WTC11 (cell line): ENCODE data around the gene ATM. TPM values are rescaled to one million over a fixed set of nuclear protein-coding genes. Genes with fewer than 3 reads are reported as not detected.

Experiments
- ATAC-seq: fragments of 200-7000 bp; cut with Tn5 transposase; 2 replicates; pipeline ENCODE4 v1.10.0; 2021; ENCODE audit warnings: mild to moderate bottlenecking, moderate library complexity
- Bru-seq: library from RNA; stranded (reverse); fragments of 400-500 nt; gene quantifications from one replicate; lab custom pipeline; 2021; lab: Mats Ljungman, UMichigan
- CTCF ChIA-PET: fragments of 300-600 bp; sonication (Branson Sonifier 250); formaldehyde crosslinking; loops from one replicate; lab custom pipeline; 2021; ENCODE audit warnings: antibody characterized with exemption; lab: Charles Lee
- POLR2A ChIA-PET: fragments of 350-600 bp; sonication (Branson Sonifier 250); formaldehyde crosslinking; loops from one replicate; lab custom pipeline; 2021; ENCODE audit warnings: antibody characterized with exemption; lab: Charles Lee
- DNase-seq: peaks from one replicate; pipeline ENCODE4 v3.0.0; 2021; ENCODE audit warnings: low spot score
- H3K27ac Mint-ChIP-seq: 2 replicates; pipeline ENCODE4 v1.8.0; 2021; ENCODE audit warnings: mixed read lengths
- H3K27me3 Mint-ChIP-seq: 2 replicates; pipeline ENCODE4 v1.8.0; 2021; ENCODE audit warnings: low read depth, mild to moderate bottlenecking, moderate library complexity, mixed read lengths
- H3K36me3 Mint-ChIP-seq: 2 replicates; pipeline ENCODE4 v1.8.0; 2021; ENCODE audit warnings: mixed read lengths
- H3K4me1 Mint-ChIP-seq: 2 replicates; pipeline ENCODE4 v1.8.0; 2022; ENCODE audit warnings: mixed read lengths
- H3K4me3 Mint-ChIP-seq: 2 replicates; pipeline ENCODE4 v1.8.0; 2021; ENCODE audit warnings: mild to moderate bottlenecking, moderate library complexity, mixed read lengths
- H3K9me3 Mint-ChIP-seq: 2 replicates; pipeline ENCODE4 v1.8.0; 2021; ENCODE audit warnings: mixed read lengths
- CREB1 ChIP-seq: sonication (generic); formaldehyde crosslinking; IDR thresholded peaks from 2 replicates; pipeline ENCODE4 v1.8.0; 2023; ENCODE audit warnings: mild to moderate bottlenecking, missing genetic modification reagents
- CREM ChIP-seq: sonication (generic); formaldehyde crosslinking; IDR thresholded peaks from 2 replicates; pipeline ENCODE4 v1.8.1; 2022; ENCODE audit warnings: mild to moderate bottlenecking, missing genetic modification reagents, moderate library complexity
- ELF4 ChIP-seq: sonication (generic); formaldehyde crosslinking; IDR thresholded peaks from 2 replicates; pipeline ENCODE4 v1.8.1; 2022; ENCODE audit warnings: low read depth, mild to moderate bottlenecking, moderate library complexity, missing genetic modification reagents
- EMX1 ChIP-seq: fragments of 250-450 bp; sonication (Bioruptor Pico); IDR thresholded peaks from 2 replicates; pipeline ENCODE4 v1.8.0; 2021; ENCODE audit warnings: mild to moderate bottlenecking
- FOXK1 ChIP-seq: sonication (generic); formaldehyde crosslinking; IDR thresholded peaks from 2 replicates; pipeline ENCODE4 v1.8.0; 2022; ENCODE audit warnings: mild to moderate bottlenecking, moderate library complexity, missing genetic modification reagents
- FOXP1 ChIP-seq: sonication (generic); formaldehyde crosslinking; IDR thresholded peaks from 2 replicates; pipeline ENCODE4 v1.8.0; 2022; ENCODE audit warnings: missing genetic modification reagents, mild to moderate bottlenecking, moderate library complexity, borderline replicate concordance
- HMGA2 ChIP-seq: fragments of 250-450 bp; sonication (Bioruptor Pico); IDR thresholded peaks from 2 replicates; pipeline ENCODE4 v1.4.0; 2021; ENCODE audit warnings: mild to moderate bottlenecking, moderate library complexity
- MXD4 ChIP-seq: fragments of 250-450 bp; sonication (Bioruptor Pico); IDR thresholded peaks from 2 replicates; pipeline ENCODE4 v1.8.0; 2021; ENCODE audit warnings: mild to moderate bottlenecking, moderate library complexity, borderline replicate concordance
- NFE2L1 ChIP-seq: sonication (generic); formaldehyde crosslinking; IDR thresholded peaks from 2 replicates; pipeline ENCODE4 v1.8.1; 2023; ENCODE audit warnings: missing genetic modification reagents
- PRDM15 ChIP-seq: sonication (generic); formaldehyde crosslinking; IDR thresholded peaks from 2 replicates; pipeline ENCODE4 v1.8.0; 2022; ENCODE audit warnings: missing genetic modification reagents
- PRRX2 ChIP-seq: fragments of 250-450 bp; sonication (Bioruptor Pico); IDR thresholded peaks from 2 replicates; pipeline ENCODE4 v1.8.0; 2021; ENCODE audit warnings: mild to moderate bottlenecking
- TP53 ChIP-seq: sonication (generic); formaldehyde crosslinking; IDR thresholded peaks from 2 replicates; pipeline ENCODE4 v1.8.1; 2023; ENCODE audit warnings: mild to moderate bottlenecking, missing genetic modification reagents
- ZNF232 ChIP-seq: sonication (generic); formaldehyde crosslinking; IDR thresholded peaks from 2 replicates; pipeline ENCODE4 v1.8.0; 2022; ENCODE audit warnings: mild to moderate bottlenecking, missing genetic modification reagents
- ZNF423 ChIP-seq: fragments of 250-450 bp; sonication (Bioruptor Pico); IDR thresholded peaks from 2 replicates; pipeline ENCODE4 v2.1.2; 2022; ENCODE audit warnings: mild to moderate bottlenecking, moderate library complexity
- ZSCAN18 ChIP-seq: fragments of 250-450 bp; sonication (Bioruptor Pico); IDR thresholded peaks from 2 replicates; pipeline ENCODE4 v2.1.2; 2022; ENCODE audit warnings: mild to moderate bottlenecking, moderate library complexity
- long read RNA-seq, 3 experiments: library from RNA in 1 of 3; library from capped mRNA in 1 of 3; library from polyadenylated mRNA in 1 of 3; unstranded in 2 of 3; stranded (forward) in 1 of 3; transcript quantifications; one replicate each; pipeline ENCODE4 v2.0.0, GENCODE V29; 2021
- total RNA-seq: library from RNA; stranded (reverse); gene quantifications from 3 replicates; pipeline ENCODE4 v1.2.3, GENCODE V29; 2021
- TF ChIP-seq, protein P1 (sequence below): fragments of 200-600 bp; IDR thresholded peaks from 2 replicates; pipeline ENCODE4 v1.8.0; 2022; ENCODE audit warnings: antibody characterized with exemption
- TF ChIP-seq, protein P2 (sequence below): fragments of 250-450 bp; sonication (Bioruptor Pico); IDR thresholded peaks from 2 replicates; pipeline ENCODE4 v1.9.0; 2021; ENCODE audit warnings: mild to moderate bottlenecking, borderline replicate concordance
- TF ChIP-seq, protein P3 (sequence below): sonication (generic); formaldehyde crosslinking; IDR thresholded peaks from 2 replicates; pipeline ENCODE4 v1.8.1; 2023; ENCODE audit warnings: mild to moderate bottlenecking, missing genetic modification reagents, moderate library complexity

The ATM gene, protein sequence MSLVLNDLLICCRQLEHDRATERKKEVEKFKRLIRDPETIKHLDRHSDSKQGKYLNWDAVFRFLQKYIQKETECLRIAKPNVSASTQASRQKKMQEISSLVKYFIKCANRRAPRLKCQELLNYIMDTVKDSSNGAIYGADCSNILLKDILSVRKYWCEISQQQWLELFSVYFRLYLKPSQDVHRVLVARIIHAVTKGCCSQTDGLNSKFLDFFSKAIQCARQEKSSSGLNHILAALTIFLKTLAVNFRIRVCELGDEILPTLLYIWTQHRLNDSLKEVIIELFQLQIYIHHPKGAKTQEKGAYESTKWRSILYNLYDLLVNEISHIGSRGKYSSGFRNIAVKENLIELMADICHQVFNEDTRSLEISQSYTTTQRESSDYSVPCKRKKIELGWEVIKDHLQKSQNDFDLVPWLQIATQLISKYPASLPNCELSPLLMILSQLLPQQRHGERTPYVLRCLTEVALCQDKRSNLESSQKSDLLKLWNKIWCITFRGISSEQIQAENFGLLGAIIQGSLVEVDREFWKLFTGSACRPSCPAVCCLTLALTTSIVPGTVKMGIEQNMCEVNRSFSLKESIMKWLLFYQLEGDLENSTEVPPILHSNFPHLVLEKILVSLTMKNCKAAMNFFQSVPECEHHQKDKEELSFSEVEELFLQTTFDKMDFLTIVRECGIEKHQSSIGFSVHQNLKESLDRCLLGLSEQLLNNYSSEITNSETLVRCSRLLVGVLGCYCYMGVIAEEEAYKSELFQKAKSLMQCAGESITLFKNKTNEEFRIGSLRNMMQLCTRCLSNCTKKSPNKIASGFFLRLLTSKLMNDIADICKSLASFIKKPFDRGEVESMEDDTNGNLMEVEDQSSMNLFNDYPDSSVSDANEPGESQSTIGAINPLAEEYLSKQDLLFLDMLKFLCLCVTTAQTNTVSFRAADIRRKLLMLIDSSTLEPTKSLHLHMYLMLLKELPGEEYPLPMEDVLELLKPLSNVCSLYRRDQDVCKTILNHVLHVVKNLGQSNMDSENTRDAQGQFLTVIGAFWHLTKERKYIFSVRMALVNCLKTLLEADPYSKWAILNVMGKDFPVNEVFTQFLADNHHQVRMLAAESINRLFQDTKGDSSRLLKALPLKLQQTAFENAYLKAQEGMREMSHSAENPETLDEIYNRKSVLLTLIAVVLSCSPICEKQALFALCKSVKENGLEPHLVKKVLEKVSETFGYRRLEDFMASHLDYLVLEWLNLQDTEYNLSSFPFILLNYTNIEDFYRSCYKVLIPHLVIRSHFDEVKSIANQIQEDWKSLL (N-terminal part only)
- total RNA-seq: 49.5 to 56.6 TPM (median 54.7 TPM) in 3 replicates
- Bru-seq, nascent RNA: percentile 83 among the genes with signal in this experiment
- long read RNA-seq, experiment 1, partial matches to known transcripts: 20 of 44 reads
- long read RNA-seq, experiment 1, other reads (novel, unspliced or antisense): 24 of 44 reads
- long read RNA-seq, experiment 2, partial matches to known transcripts: 2 of 34 reads
- long read RNA-seq, experiment 2, other reads (novel, unspliced or antisense): 31 of 34 reads
- long read RNA-seq, experiment 3, partial matches to known transcripts: 0 of 2 reads
- long read RNA-seq, experiment 3, other reads (novel, unspliced or antisense): 2 of 2 reads

GRCh38 chr11:108222574-108223347, at the start of gene ATM, which contains the start of gene NPAT:
ATM (plus strand) TSS chr11:108223067; CDS start chr11:108227625, 4,558 bp downstream.
NPAT (minus strand) TSS chr11:108222638; CDS start chr11:108222536, 102 bp downstream.
- Mint-ChIP-seq H3K36me3 (peaks cover 3% of the 10 kb centered on the region; the same call in 1 of the 2 replicates), H3K27ac (no peak within 1 kb of the TSS; the same call in 1 of the 2 replicates), H3K4me3 (no peak within 1 kb of the TSS), H3K4me1 (peaks cover 32% of the 10 kb centered on the region), H3K9me3 (no peaks in the 10 kb centered on the region), H3K27me3 (no peaks in the 10 kb centered on the region)
- POLR2A ChIA-PET: interaction anchor here (0.5 to 1.5 kb wide), 9 partner anchors 8 to 765 kb away, joined by 3 to 5 read pairs (median 3); partner anchors contain the start of genes CWF19L2 and POGLUT3
- DNase-seq (peak; percentile 99), ATAC-seq (peak; percentile 92)
- CTCF ChIA-PET: interaction anchor here (1.0 to 1.7 kb wide), 4 partner anchors 51 to 223 kb away, joined by 3 to 10 read pairs (median 4); partner anchors contain the start of gene CUL5
- TF ChIP-seq MXD4 (CRISPR knock-in tag) (no peak), CREB1 (CRISPR knock-in tag) (0 out of 2 replicates have a peak, but pooled peaks have one; percentile 41), ZNF423 (CRISPR knock-in tag) (no peak), ZNF232 (CRISPR knock-in tag) (peak; percentile 28; the same call in 1 of the 2 replicates), EMX1 (CRISPR knock-in tag) (no peak), ELF4 (CRISPR knock-in tag) (no peak), FOXK1 (CRISPR knock-in tag) (peak; percentile 91), FOXP1 (CRISPR knock-in tag) (peak; percentile 76), PRRX2 (CRISPR knock-in tag) (no peak), PRDM15 (CRISPR knock-in tag) (peak; percentile 55), ZSCAN18 (CRISPR knock-in tag) (no peak), NFE2L1 (CRISPR knock-in tag) (peak; percentile 84), HMGA2 (CRISPR knock-in tag) (no peak), TP53 (CRISPR knock-in tag) (peak; percentile 54; the same call in 1 of the 2 replicates), CREM (peak; percentile 88)
- TF ChIP-seq, protein P1, sequence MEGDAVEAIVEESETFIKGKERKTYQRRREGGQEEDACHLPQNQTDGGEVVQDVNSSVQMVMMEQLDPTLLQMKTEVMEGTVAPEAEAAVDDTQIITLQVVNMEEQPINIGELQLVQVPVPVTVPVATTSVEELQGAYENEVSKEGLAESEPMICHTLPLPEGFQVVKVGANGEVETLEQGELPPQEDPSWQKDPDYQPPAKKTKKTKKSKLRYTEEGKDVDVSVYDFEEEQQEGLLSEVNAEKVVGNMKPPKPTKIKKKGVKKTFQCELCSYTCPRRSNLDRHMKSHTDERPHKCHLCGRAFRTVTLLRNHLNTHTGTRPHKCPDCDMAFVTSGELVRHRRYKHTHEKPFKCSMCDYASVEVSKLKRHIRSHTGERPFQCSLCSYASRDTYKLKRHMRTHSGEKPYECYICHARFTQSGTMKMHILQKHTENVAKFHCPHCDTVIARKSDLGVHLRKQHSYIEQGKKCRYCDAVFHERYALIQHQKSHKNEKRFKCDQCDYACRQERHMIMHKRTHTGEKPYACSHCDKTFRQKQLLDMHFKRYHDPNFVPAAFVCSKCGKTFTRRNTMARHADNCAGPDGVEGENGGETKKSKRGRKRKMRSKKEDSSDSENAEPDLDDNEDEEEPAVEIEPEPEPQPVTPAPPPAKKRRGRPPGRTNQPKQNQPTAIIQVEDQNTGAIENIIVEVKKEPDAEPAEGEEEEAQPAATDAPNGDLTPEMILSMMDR: no peak
- TF ChIP-seq, protein P2, sequence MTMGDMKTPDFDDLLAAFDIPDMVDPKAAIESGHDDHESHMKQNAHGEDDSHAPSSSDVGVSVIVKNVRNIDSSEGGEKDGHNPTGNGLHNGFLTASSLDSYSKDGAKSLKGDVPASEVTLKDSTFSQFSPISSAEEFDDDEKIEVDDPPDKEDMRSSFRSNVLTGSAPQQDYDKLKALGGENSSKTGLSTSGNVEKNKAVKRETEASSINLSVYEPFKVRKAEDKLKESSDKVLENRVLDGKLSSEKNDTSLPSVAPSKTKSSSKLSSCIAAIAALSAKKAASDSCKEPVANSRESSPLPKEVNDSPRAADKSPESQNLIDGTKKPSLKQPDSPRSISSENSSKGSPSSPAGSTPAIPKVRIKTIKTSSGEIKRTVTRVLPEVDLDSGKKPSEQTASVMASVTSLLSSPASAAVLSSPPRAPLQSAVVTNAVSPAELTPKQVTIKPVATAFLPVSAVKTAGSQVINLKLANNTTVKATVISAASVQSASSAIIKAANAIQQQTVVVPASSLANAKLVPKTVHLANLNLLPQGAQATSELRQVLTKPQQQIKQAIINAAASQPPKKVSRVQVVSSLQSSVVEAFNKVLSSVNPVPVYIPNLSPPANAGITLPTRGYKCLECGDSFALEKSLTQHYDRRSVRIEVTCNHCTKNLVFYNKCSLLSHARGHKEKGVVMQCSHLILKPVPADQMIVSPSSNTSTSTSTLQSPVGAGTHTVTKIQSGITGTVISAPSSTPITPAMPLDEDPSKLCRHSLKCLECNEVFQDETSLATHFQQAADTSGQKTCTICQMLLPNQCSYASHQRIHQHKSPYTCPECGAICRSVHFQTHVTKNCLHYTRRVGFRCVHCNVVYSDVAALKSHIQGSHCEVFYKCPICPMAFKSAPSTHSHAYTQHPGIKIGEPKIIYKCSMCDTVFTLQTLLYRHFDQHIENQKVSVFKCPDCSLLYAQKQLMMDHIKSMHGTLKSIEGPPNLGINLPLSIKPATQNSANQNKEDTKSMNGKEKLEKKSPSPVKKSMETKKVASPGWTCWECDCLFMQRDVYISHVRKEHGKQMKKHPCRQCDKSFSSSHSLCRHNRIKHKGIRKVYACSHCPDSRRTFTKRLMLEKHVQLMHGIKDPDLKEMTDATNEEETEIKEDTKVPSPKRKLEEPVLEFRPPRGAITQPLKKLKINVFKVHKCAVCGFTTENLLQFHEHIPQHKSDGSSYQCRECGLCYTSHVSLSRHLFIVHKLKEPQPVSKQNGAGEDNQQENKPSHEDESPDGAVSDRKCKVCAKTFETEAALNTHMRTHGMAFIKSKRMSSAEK: no peak
- TF ChIP-seq, protein P3, sequence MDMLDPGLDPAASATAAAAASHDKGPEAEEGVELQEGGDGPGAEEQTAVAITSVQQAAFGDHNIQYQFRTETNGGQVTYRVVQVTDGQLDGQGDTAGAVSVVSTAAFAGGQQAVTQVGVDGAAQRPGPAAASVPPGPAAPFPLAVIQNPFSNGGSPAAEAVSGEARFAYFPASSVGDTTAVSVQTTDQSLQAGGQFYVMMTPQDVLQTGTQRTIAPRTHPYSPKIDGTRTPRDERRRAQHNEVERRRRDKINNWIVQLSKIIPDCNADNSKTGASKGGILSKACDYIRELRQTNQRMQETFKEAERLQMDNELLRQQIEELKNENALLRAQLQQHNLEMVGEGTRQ (CRISPR knock-in tag): peak; percentile 71
